Measurements from ENCODE around the gene ABCC6.
"Not testable (repeated sequence)": the region's sequence is repeated elsewhere in the genome, so short reads cannot be mapped to it uniquely, and the experiment has no call there.

ABCC6 gene

DNA sequence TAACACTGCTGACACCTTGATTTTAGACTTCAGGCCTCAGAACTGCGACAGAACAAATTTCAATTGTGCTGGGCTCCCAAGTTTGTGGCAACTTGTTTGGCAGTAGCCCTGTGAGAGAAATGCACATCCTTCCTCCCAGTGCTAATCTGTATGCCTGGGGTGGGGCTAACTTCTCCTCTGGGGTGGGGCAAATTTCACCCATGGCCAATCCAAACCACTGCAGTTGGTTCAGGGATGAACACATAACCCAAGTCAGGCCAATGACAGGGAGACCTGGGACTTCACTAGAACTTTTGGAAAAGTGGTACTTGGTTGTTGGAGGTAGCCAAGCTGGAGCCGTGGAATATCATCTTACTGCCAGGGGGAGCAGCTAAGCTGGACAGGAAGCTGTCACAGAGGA lies 56.3 kb downstream of the ABCC6 start:
- no peak overlapping the region for H3K9ac ChIP-seq (ENCODE audit: low read length)
- no peaks in the 10 kb centered on the region for H3K9me3 ChIP-seq (ENCODE audit: low read length)
- no peaks in the 10 kb centered on the region for H3K4me1 ChIP-seq (ENCODE audit: insufficient read depth, low read length)
- no peak overlapping the region for H3K4me3 ChIP-seq (ENCODE audit: low read depth in 1 of 2, low read length in 2 of 2)
- no peaks in the 10 kb centered on the region for H3K27me3 ChIP-seq (ENCODE audit: control insufficient read depth in 1 of 2, insufficient read depth in 2 of 2, low read length in 2 of 2)
- no peaks in the 10 kb centered on the region for H3K36me3 ChIP-seq (ENCODE audit: insufficient read depth, low read length)
- no peak overlapping the region for H3K27ac ChIP-seq (ENCODE audit: low read depth, low read length)

- H3K9me3 ChIP-seq (ENCODE audit: low read length) = no peaks in the 10 kb centered on the region
- H3K27ac ChIP-seq (ENCODE audit: low read depth, low read length) = no peak overlapping the region
- H3K4me1 ChIP-seq (ENCODE audit: insufficient read depth, low read length) = no peaks in the 10 kb centered on the region
- no peak overlapping the region for H3K4me3 ChIP-seq (ENCODE audit: low read depth in 1 of 2, low read length in 2 of 2)
- H3K36me3 ChIP-seq (ENCODE audit: insufficient read depth, low read length) = no peaks in the 10 kb centered on the region
- H3K9ac ChIP-seq (ENCODE audit: low read length) = no peak overlapping the region
- no peaks in the 10 kb centered on the region for H3K27me3 ChIP-seq (ENCODE audit: control insufficient read depth in 1 of 2, insufficient read depth in 2 of 2, low read length in 2 of 2)
These were observed 57.2 kb downstream of the ABCC6 start for GRCh38 chr16:16166085-16166484.

- Histone ChIP-seq H3K9me3 (ENCODE audit: low read length) (no peaks in the 10 kb centered on the region), H3K9ac (ENCODE audit: low read length) (no peak overlapping the region)
These were observed 59.1 kb downstream of the ABCC6 start for GRCh38 chr16:16164243-16164642.

DNA sequence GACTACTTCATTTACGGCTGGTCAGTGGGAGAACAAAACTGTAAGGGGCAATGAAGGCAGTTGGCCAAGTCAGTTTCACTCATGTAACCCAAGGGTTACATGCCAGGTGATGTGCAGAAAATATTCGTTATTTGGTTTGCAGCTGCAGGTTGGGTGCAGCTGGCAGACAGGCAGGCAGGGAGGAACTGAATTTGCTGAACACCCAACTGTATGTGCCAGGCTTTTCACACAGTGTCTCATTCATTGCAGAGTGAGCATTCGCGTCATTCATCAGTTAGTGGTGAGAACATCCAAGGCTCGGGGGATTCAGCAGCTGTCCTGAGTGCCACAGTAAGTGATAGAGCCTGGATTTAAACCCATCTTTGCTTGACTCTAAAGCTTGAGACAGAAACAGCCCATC lies 59.7 kb downstream of the ABCC6 start:
- Histone ChIP-seq H3K4me1 (ENCODE audit: insufficient read depth, low read length) (no peaks in the 10 kb centered on the region), H3K4me3 (ENCODE audit: low read depth in 1 of 2, low read length in 2 of 2) (no peak overlapping the region), H3K9ac (ENCODE audit: low read length) (no peak overlapping the region), H3K27ac (ENCODE audit: low read depth, low read length) (no peak overlapping the region), H3K27me3 (ENCODE audit: control insufficient read depth in 1 of 2, insufficient read depth in 2 of 2, low read length in 2 of 2) (no peaks in the 10 kb centered on the region), H3K9me3 (ENCODE audit: low read length) (peaks cover 3% of the 10 kb centered on the region), H3K36me3 (ENCODE audit: insufficient read depth, low read length) (no peaks in the 10 kb centered on the region)

More at GRCh38 chr16:16164243-16164642, 59.1 kb downstream of the ABCC6 start:
- no peaks in the 10 kb centered on the region for H3K27me3 ChIP-seq (ENCODE audit: control insufficient read depth in 1 of 2, insufficient read depth in 2 of 2, low read length in 2 of 2)
- no peak overlapping the region for H3K4me3 ChIP-seq (ENCODE audit: low read depth in 1 of 2, low read length in 2 of 2)
- H3K27ac ChIP-seq (ENCODE audit: low read depth, low read length) = no peak overlapping the region
- no peaks in the 10 kb centered on the region for H3K4me1 ChIP-seq (ENCODE audit: insufficient read depth, low read length)
- no peaks in the 10 kb centered on the region for H3K36me3 ChIP-seq (ENCODE audit: insufficient read depth, low read length)

DNA sequence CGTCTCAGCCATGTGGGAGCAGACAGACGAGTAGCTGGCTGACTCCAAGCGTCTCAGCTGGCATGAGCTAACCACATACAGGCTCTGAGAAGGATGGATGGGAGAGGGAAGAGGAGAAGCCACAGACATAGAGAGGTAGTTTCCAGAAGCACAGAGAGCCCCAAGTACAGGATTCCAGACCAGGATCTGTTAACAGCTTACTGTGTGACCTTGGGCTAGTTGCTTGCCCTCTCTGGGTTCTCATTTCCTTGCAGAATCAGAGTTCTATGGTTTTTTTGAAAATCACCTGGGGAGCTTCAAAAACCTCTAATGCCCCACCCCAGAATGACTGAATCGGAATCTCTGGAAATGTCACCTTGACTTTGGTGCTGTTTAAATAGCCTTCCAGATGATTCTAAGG lies 60.2 kb downstream of the ABCC6 start:
- H3K4me3 ChIP-seq (ENCODE audit: low read depth in 1 of 2, low read length in 2 of 2) = no peak overlapping the region
- H3K4me1 ChIP-seq (ENCODE audit: insufficient read depth, low read length) = no peaks in the 10 kb centered on the region
- no peaks in the 10 kb centered on the region for H3K27me3 ChIP-seq (ENCODE audit: control insufficient read depth in 1 of 2, insufficient read depth in 2 of 2, low read length in 2 of 2)
- no peak overlapping the region for H3K9ac ChIP-seq (ENCODE audit: low read length)
- H3K9me3 ChIP-seq (ENCODE audit: low read length) = peaks cover 3% of the 10 kb centered on the region
- H3K27ac ChIP-seq (ENCODE audit: low read depth, low read length) = no peak overlapping the region
- no peaks in the 10 kb centered on the region for H3K36me3 ChIP-seq (ENCODE audit: insufficient read depth, low read length)

GRCh38 chr16:16162591-16162990 lies 60.7 kb downstream of the ABCC6 start:
- no peak overlapping the region for H3K9ac ChIP-seq (ENCODE audit: low read length)
- H3K27ac ChIP-seq (ENCODE audit: low read depth, low read length) = no peak overlapping the region
- H3K27me3 ChIP-seq (ENCODE audit: control insufficient read depth in 1 of 2, insufficient read depth in 2 of 2, low read length in 2 of 2) = no peaks in the 10 kb centered on the region
- H3K9me3 ChIP-seq (ENCODE audit: low read length) = peaks cover 3% of the 10 kb centered on the region
- no peak overlapping the region for H3K4me3 ChIP-seq (ENCODE audit: low read depth in 1 of 2, low read length in 2 of 2)
- no peaks in the 10 kb centered on the region for H3K4me1 ChIP-seq (ENCODE audit: insufficient read depth, low read length)
- no peaks in the 10 kb centered on the region for H3K36me3 ChIP-seq (ENCODE audit: insufficient read depth, low read length)

DNA sequence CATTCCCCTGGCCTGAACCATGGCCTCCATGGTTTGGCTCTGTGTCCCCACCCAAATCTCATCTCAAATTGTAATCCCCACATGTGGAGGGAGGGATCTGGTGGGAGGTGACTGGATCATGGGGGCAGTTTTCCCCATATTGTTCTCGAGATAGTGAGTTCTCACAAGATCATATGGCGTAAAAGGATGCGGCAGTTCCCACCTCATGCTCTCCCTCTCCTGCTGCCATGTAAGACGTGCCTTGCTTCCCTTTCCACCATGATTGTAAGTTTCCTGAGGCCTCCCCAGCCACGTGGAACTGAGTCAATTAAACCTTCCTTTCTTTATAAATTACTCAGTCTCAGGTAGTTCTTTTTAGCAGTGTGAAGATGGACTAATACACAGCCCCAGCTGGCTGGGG lies 61.5 kb downstream of the ABCC6 start:
- not testable (repeated sequence) for H3K27ac ChIP-seq (ENCODE audit: low read depth, low read length); H3K27me3 ChIP-seq (ENCODE audit: control insufficient read depth in 1 of 2, insufficient read depth in 2 of 2, low read length in 2 of 2); H3K36me3 ChIP-seq (ENCODE audit: insufficient read depth, low read length); H3K9ac ChIP-seq (ENCODE audit: low read length); H3K9me3 ChIP-seq (ENCODE audit: low read length); H3K4me3 ChIP-seq (ENCODE audit: low read depth in 1 of 2, low read length in 2 of 2); H3K4me1 ChIP-seq (ENCODE audit: insufficient read depth, low read length)

GRCh38 chr16:16161319-16161718 lies 62.0 kb downstream of the ABCC6 start:
- Histone ChIP-seq H3K27me3 (ENCODE audit: control insufficient read depth in 1 of 2, insufficient read depth in 2 of 2, low read length in 2 of 2) (no peaks in the 10 kb centered on the region), H3K9ac (ENCODE audit: low read length) (no peak overlapping the region), H3K4me1 (ENCODE audit: insufficient read depth, low read length) (no peaks in the 10 kb centered on the region), H3K9me3 (ENCODE audit: low read length) (peaks cover 3% of the 10 kb centered on the region), H3K4me3 (ENCODE audit: low read depth in 1 of 2, low read length in 2 of 2) (no peak overlapping the region), H3K36me3 (ENCODE audit: insufficient read depth, low read length) (no peaks in the 10 kb centered on the region), H3K27ac (ENCODE audit: low read depth, low read length) (no peak overlapping the region)

- H3K4me1 ChIP-seq (ENCODE audit: insufficient read depth, low read length) = no peaks in the 10 kb centered on the region
- no peak overlapping the region for H3K4me3 ChIP-seq (ENCODE audit: low read depth in 1 of 2, low read length in 2 of 2)
- no peaks in the 10 kb centered on the region for H3K36me3 ChIP-seq (ENCODE audit: insufficient read depth, low read length)
- H3K27me3 ChIP-seq (ENCODE audit: control insufficient read depth in 1 of 2, insufficient read depth in 2 of 2, low read length in 2 of 2) = no peaks in the 10 kb centered on the region
- H3K9ac ChIP-seq (ENCODE audit: low read length) = no peak overlapping the region
- H3K9me3 ChIP-seq (ENCODE audit: low read length) = peaks cover 3% of the 10 kb centered on the region
- no peak overlapping the region for H3K27ac ChIP-seq (ENCODE audit: low read depth, low read length)
These were observed 63.6 kb downstream of the ABCC6 start for GRCh38 chr16:16159662-16160061.

DNA sequence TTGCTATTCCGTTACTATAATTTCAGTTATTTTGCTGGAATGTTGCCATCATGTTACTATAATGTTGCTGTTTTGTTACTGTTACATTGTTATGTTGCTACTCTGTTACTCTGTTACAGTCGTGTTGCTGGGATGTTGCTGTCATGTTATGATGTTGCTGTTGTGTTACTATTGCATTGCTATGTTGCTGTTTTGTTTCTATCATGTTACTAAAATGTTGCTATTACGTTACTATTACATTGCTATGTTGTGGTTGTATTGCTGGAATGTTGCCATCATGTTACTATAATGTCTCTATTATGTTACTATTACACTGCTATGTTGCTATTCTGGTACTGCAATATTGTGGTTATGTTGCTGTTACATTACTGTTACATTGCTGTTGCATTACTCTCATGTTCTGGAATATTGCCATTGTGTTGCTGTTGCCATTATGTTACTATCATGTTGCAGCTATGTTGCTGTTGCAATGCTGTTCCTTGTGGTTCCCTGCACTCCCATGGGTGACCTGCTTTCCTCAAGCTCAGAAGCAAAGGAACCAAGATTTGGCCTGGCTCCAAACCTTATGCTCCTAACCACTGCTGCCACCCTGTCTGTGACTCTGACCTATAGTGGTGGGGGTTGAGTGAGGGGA lies 64.4 kb downstream of the ABCC6 start:
- no peak overlapping the region for H3K4me3 ChIP-seq (ENCODE audit: low read depth in 1 of 2, low read length in 2 of 2)
- H3K27ac ChIP-seq (ENCODE audit: low read depth, low read length) = no peak overlapping the region
- no peaks in the 10 kb centered on the region for H3K36me3 ChIP-seq (ENCODE audit: insufficient read depth, low read length)
- no peak overlapping the region for H3K9ac ChIP-seq (ENCODE audit: low read length)
- no peaks in the 10 kb centered on the region for H3K27me3 ChIP-seq (ENCODE audit: control insufficient read depth in 1 of 2, insufficient read depth in 2 of 2, low read length in 2 of 2)
- peaks cover 3% of the 10 kb centered on the region for H3K9me3 ChIP-seq (ENCODE audit: low read length)
- no peaks in the 10 kb centered on the region for H3K4me1 ChIP-seq (ENCODE audit: insufficient read depth, low read length)

- Histone ChIP-seq H3K36me3 (ENCODE audit: insufficient read depth, low read length) (no peaks in the 10 kb centered on the region), H3K4me3 (ENCODE audit: low read depth in 1 of 2, low read length in 2 of 2) (no peak overlapping the region), H3K27me3 (ENCODE audit: control insufficient read depth in 1 of 2, insufficient read depth in 2 of 2, low read length in 2 of 2) (no peaks in the 10 kb centered on the region), H3K4me1 (ENCODE audit: insufficient read depth, low read length) (no peaks in the 10 kb centered on the region), H3K9ac (ENCODE audit: low read length) (no peak overlapping the region), H3K27ac (ENCODE audit: low read depth, low read length) (no peak overlapping the region), H3K9me3 (ENCODE audit: low read length) (peaks cover 3% of the 10 kb centered on the region)
These were observed 65.1 kb downstream of the ABCC6 start for GRCh38 chr16:16158082-16158658.

GRCh38 chr16:16157166-16157565 lies 66.1 kb downstream of the ABCC6 start:
- Histone ChIP-seq H3K36me3 (ENCODE audit: insufficient read depth, low read length) (no peaks in the 10 kb centered on the region), H3K4me3 (ENCODE audit: low read depth in 1 of 2, low read length in 2 of 2) (no peak overlapping the region), H3K27me3 (ENCODE audit: control insufficient read depth in 1 of 2, insufficient read depth in 2 of 2, low read length in 2 of 2) (no peaks in the 10 kb centered on the region), H3K9ac (ENCODE audit: low read length) (no peak overlapping the region), H3K4me1 (ENCODE audit: insufficient read depth, low read length) (no peaks in the 10 kb centered on the region), H3K27ac (ENCODE audit: low read depth, low read length) (no peak overlapping the region), H3K9me3 (ENCODE audit: low read length) (peaks cover 3% of the 10 kb centered on the region)
